IPS-11a (cell line): Measurements from ENCODE around the gene RGP1.

ENCODE experiments used
- H3K4me3 ChIP-seq: one replicate; pipeline ENCODE4 v1.5.1; 2013; ENCODE audit warnings: low read depth, low read length, control low read depth

Gene RGP1

GRCh38 chr9:35798658-35799374 lies 49.7 kb downstream of the RGP1 start:
- no peak overlapping the region for H3K4me3 ChIP-seq

- H3K4me3 ChIP-seq: no peak overlapping the region
Observed at GRCh38 chr9:35800530-35800929, 51.4 kb downstream of the RGP1 start.

- H3K4me3 ChIP-seq: no peak overlapping the region
Observed at GRCh38 chr9:35801328-35802128, 52.4 kb downstream of the RGP1 start.

- no peak overlapping the region for H3K4me3 ChIP-seq
Observed at GRCh38 chr9:35806101-35806500, 57.0 kb downstream of the RGP1 start.
